ENCODE data around the gene FIG4. TPM values are rescaled to one million over a fixed set of nuclear protein-coding genes. Genes with fewer than 3 reads are reported as not detected.
"Not testable (repeated sequence)": the region's sequence is repeated elsewhere in the genome, so short reads cannot be mapped to it uniquely, and the experiment has no call there.

FIG4 gene
- total RNA-seq, 2 donors from 2014 or later, result 12.2 to 17.2 TPM

- Histone ChIP-seq H3K27ac (no peak overlapping the region), H3K27me3 (no peaks in the 10 kb centered on the region), H3K36me3 (no peaks in the 10 kb centered on the region)
Measured at GRCh38 chr6:109769213-109769612, 78.1 kb downstream of the FIG4 start.

GRCh38 chr6:109770047-109770446 is 79.0 kb downstream of the FIG4 start:
- H3K9me3 ChIP-seq, result no peaks in the 10 kb centered on the region
- TF ChIP-seq CTCF (IDR thresholded peaks at IDR 0.05), result no peak

More at GRCh38 chr6:109769213-109769612, 78.1 kb downstream of the FIG4 start:
- no peak overlapping the region for H3K9ac ChIP-seq (ENCODE audit: low read depth in 2 of 2, low read length in 2 of 2)
- TF ChIP-seq CTCF (IDR thresholded peaks at IDR 0.05), result no peak
- no peaks in the 10 kb centered on the region for H3K4me1 ChIP-seq
- no peaks in the 10 kb centered on the region for H3K9me3 ChIP-seq
- intact Hi-C loops (cut with DNase I), result no loop called here
- no peak overlapping the region for H3K4me3 ChIP-seq
- DNase-seq, result no peak

GRCh38 chr6:109770779-109771178 is 79.7 kb downstream of the FIG4 start:
- H3K27ac ChIP-seq, result no peak overlapping the region
- H3K4me1 ChIP-seq, result no peaks in the 10 kb centered on the region
- no peak overlapping the region for H3K9ac ChIP-seq (ENCODE audit: low read depth in 2 of 2, low read length in 2 of 2)
- H3K4me3 ChIP-seq, result no peak overlapping the region
- no peak for DNase-seq
- H3K27me3 ChIP-seq, result no peaks in the 10 kb centered on the region
- H3K36me3 ChIP-seq, result no peaks in the 10 kb centered on the region
- intact Hi-C loops (cut with DNase I), result no loop called here
- TF ChIP-seq CTCF (IDR thresholded peaks at IDR 0.05), result no peak
- H3K9me3 ChIP-seq, result no peaks in the 10 kb centered on the region

More at GRCh38 chr6:109770047-109770446, 79.0 kb downstream of the FIG4 start:
- no peak for DNase-seq
- intact Hi-C loops (cut with DNase I), result no loop called here
- no peak overlapping the region for H3K27ac ChIP-seq
- H3K4me1 ChIP-seq, result no peaks in the 10 kb centered on the region
- H3K27me3 ChIP-seq, result no peaks in the 10 kb centered on the region
- H3K9ac ChIP-seq (ENCODE audit: low read depth in 2 of 2, low read length in 2 of 2), result no peak overlapping the region
- no peak overlapping the region for H3K4me3 ChIP-seq
- no peaks in the 10 kb centered on the region for H3K36me3 ChIP-seq

GRCh38 chr6:109771939-109772755 is 81.1 kb downstream of the FIG4 start:
- H3K9me3 ChIP-seq; DNase-seq; H3K27me3 ChIP-seq; H3K36me3 ChIP-seq; H3K4me3 ChIP-seq; H3K27ac ChIP-seq; intact Hi-C loops (cut with DNase I); H3K9ac ChIP-seq (ENCODE audit: low read depth in 2 of 2, low read length in 2 of 2); H3K4me1 ChIP-seq: not testable (repeated sequence)

GRCh38 chr6:109772883-109773431 is 81.9 kb downstream of the FIG4 start:
- no peak for DNase-seq

More at GRCh38 chr6:109772883-109773431, 81.9 kb downstream of the FIG4 start:
- H3K36me3 ChIP-seq, result no peaks in the 10 kb centered on the region
- no peaks in the 10 kb centered on the region for H3K27me3 ChIP-seq
- TF ChIP-seq CTCF (IDR thresholded peaks at IDR 0.05), result no peak
- no peak overlapping the region for H3K9ac ChIP-seq (ENCODE audit: low read depth in 2 of 2, low read length in 2 of 2)
- intact Hi-C loops (cut with DNase I), result no loop called here
- H3K9me3 ChIP-seq, result no peaks in the 10 kb centered on the region
- no peak overlapping the region for H3K27ac ChIP-seq
- no peaks in the 10 kb centered on the region for H3K4me1 ChIP-seq
- no peak overlapping the region for H3K4me3 ChIP-seq

All from colonic mucosa (tissue), 4 donors.